SU-DHL-6 (cell line): Measurements from ENCODE around the gene VWA5B1.

Experiments used
- H2AFZ ChIP-seq: fragments of 200-600 bp; sonication (generic); 2 replicates; pipeline ENCODE4 v1.6.1; 2014; ENCODE audit warnings: low read depth, mild to moderate bottlenecking, moderate library complexity, mixed read lengths, antibody characterized with exemption, low read length; ENCODE audit not compliant: severe bottlenecking
- H3F3A ChIP-seq: fragments of 200-600 bp; shearing (Covaris generic); 2 replicates; pipeline ENCODE4 v1.6.0; 2016; ENCODE audit warnings: antibody characterized with exemption, mild to moderate bottlenecking; ENCODE audit not compliant: insufficient read depth
- H3K27ac ChIP-seq: fragments of 200-600 bp; sonication (generic); 2 replicates; pipeline ENCODE4 v1.5.1; 2016; ENCODE audit warnings: low read depth, mild to moderate bottlenecking, low read length, moderate library complexity, mixed read lengths
- H3K27me3 ChIP-seq: fragments of 200-600 bp; sonication (generic), shearing (Covaris generic); 2 replicates; pipeline ENCODE4 v1.6.0; 2014; ENCODE audit warnings: mild to moderate bottlenecking, low read length
- H3K36me3 ChIP-seq: fragments of 200-600 bp; sonication (generic); 2 replicates; pipeline ENCODE4 v1.6.1; 2014; ENCODE audit warnings: mild to moderate bottlenecking, low read length, mixed read lengths
- H3K4me2 ChIP-seq: fragments of 300-600, 200-600 bp; shearing (Covaris generic), sonication (generic); 2 replicates; pipeline ENCODE4 v1.6.0; 2014; ENCODE audit warnings: low read length, low read depth, mild to moderate bottlenecking; ENCODE audit not compliant: poor library complexity, severe bottlenecking
- H3K4me3 ChIP-seq: fragments of 200-600 bp; sonication (generic); 2 replicates; pipeline ENCODE4 v1.5.1; 2014; ENCODE audit warnings: antibody characterized with exemption, low read length, mild to moderate bottlenecking, mixed read lengths; ENCODE audit not compliant: insufficient read depth, poor library complexity, severe bottlenecking
- H3K79me2 ChIP-seq: fragments of 200-600 bp; sonication (generic); 2 replicates; pipeline ENCODE4 v1.6.1; 2014; ENCODE audit warnings: mild to moderate bottlenecking, low read length, moderate library complexity; ENCODE audit not compliant: insufficient read depth
- H3K9ac ChIP-seq: fragments of 200-600 bp; sonication (generic); 2 replicates; pipeline ENCODE4 v1.7.0; 2014; ENCODE audit warnings: mild to moderate bottlenecking, low read length
- H3K9me2 ChIP-seq: fragments of 200-600 bp; sonication (generic); replicated peaks from 2 replicates; pipeline ENCODE4 v1.6.1; 2014; ENCODE audit warnings: low read length; ENCODE audit not compliant: insufficient read depth
- H3K9me3 ChIP-seq: fragments of 200-600 bp; sonication (generic); 2 replicates; pipeline ENCODE4 v1.6.1; 2014; ENCODE audit warnings: low read length, mixed read lengths; ENCODE audit not compliant: insufficient read depth
- H4K20me1 ChIP-seq: fragments of 200-600 bp; sonication (generic); 2 replicates; pipeline ENCODE4 v1.6.1; 2014; ENCODE audit warnings: low read depth, mild to moderate bottlenecking, antibody characterized with exemption, low read length, moderate library complexity, mixed read lengths
- CTCF ChIP-seq: fragments of 200-600 bp; sonication (generic); IDR thresholded peaks from one replicate; pipeline ENCODE4 v1.5.1; 2017; ENCODE audit warnings: antibody characterized with exemption, mild to moderate bottlenecking, low read length, moderate library complexity; ENCODE audit not compliant: insufficient read depth, poor library complexity, severe bottlenecking
- EZH2phosphoT487 ChIP-seq: fragments of 200-600 bp; sonication (generic), shearing (Covaris generic); conservative IDR thresholded peaks from 2 replicates; pipeline ENCODE4 v1.6.1; 2018; ENCODE audit warnings: mild to moderate bottlenecking, antibody characterized with exemption, low read length, moderate library complexity, mixed read lengths

Gene VWA5B1

GRCh38 chr1:20301463-20302107 is 10.9 kb downstream of the VWA5B1 start:
- H3K9me2 ChIP-seq = no peaks in the 10 kb centered on the region
- H3K27ac ChIP-seq = no peak overlapping the region
- no peak overlapping the region for H2AFZ ChIP-seq
- H3K9ac ChIP-seq = no peak overlapping the region
- no peaks in the 10 kb centered on the region for H3F3A ChIP-seq
- no peaks in the 10 kb centered on the region for H3K36me3 ChIP-seq
- no peak overlapping the region for H3K4me3 ChIP-seq
- no peak overlapping the region for H3K4me2 ChIP-seq
- no peaks in the 10 kb centered on the region; the same call in 1 of the 2 replicates for H3K27me3 ChIP-seq
- no peaks in the 10 kb centered on the region for H3K79me2 ChIP-seq
- no peaks in the 10 kb centered on the region for H4K20me1 ChIP-seq
- TF ChIP-seq EZH2phosphoT487 (no peak), CTCF (no peak)
- no peaks in the 10 kb centered on the region for H3K9me3 ChIP-seq

- Histone ChIP-seq H3K27me3 (no peaks in the 10 kb centered on the region; the same call in 1 of the 2 replicates), H3K4me3 (no peak overlapping the region), H3K36me3 (no peaks in the 10 kb centered on the region), H3K9me2 (no peaks in the 10 kb centered on the region), H3K9me3 (no peaks in the 10 kb centered on the region), H2AFZ (no peak overlapping the region), H3K4me2 (no peak overlapping the region), H4K20me1 (no peaks in the 10 kb centered on the region), H3K79me2 (no peaks in the 10 kb centered on the region), H3K27ac (no peak overlapping the region), H3F3A (no peaks in the 10 kb centered on the region), H3K9ac (no peak overlapping the region)
- TF ChIP-seq CTCF = no peak
Measured at GRCh38 chr1:20302108-20302471, 11.4 kb downstream of the VWA5B1 start.

GRCh38 chr1:20307026-20307425 is 16.4 kb downstream of the VWA5B1 start:
- no peak overlapping the region for H3K4me2 ChIP-seq
- no peaks in the 10 kb centered on the region for H3F3A ChIP-seq
- no peaks in the 10 kb centered on the region for H3K79me2 ChIP-seq
- no peaks in the 10 kb centered on the region for H4K20me1 ChIP-seq
- no peak overlapping the region for H3K27ac ChIP-seq
- H3K9ac ChIP-seq = no peak overlapping the region
- H3K4me3 ChIP-seq = no peak overlapping the region
- no peaks in the 10 kb centered on the region for H3K36me3 ChIP-seq
- H2AFZ ChIP-seq = no peak overlapping the region
- H3K9me3 ChIP-seq = no peaks in the 10 kb centered on the region
- H3K9me2 ChIP-seq = no peaks in the 10 kb centered on the region
- H3K27me3 ChIP-seq = no peaks in the 10 kb centered on the region
- TF ChIP-seq CTCF (no peak), EZH2phosphoT487 (no peak)
